ENCODE measurements around the gene BPIFB2.

DNA sequence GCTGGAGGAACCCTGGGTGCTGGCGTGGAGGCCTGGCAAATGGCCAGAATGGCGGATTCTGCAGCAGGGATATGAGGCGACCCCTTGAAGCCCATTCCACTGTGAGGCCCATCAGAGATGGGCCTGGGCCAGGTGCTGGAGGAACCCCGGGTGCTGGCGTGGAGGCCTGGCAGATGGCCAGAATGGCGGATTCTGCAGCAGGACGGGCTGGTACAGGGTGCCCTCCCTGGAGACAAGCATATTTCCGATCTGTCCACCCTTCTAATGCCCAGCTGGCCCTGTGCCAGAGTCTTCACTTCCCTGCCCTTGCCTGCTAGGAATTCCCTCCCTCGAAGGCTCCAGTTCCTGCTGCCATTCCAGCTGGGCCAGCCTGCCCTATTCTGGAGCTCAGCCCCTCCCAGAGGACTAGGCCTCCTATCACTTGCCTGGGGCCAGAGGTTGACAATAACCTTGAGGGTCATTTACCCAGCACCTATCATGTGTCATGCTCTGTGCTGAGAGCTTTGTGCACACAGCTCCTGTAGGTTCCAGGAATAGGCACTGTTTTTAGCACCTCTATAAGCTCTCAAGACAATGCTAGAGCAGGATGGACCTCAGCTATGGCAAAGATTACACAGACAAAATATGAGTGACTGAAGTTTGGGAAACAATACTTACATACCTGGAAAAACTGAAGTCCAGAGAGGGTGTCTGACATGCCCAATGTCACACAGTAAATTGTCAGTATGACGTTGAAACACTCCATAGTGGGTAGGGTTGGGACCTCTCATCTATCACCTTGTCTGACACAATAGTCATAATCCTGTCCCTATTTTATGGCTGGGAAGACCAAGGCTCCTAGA is 24.7 kb upstream of the BPIFB2 start:
- TF ChIP-seq GATA2 (IDR thresholded peaks at IDR 0.05; ENCODE audit: low read depth, low read length) (no peak), GATA3 (IDR thresholded peaks at IDR 0.05; ENCODE audit: low read depth, low read length) (no peak)
